BJ (cell line): ENCODE data around the gene CHCHD3. TPM values are rescaled to one million over a fixed set of nuclear protein-coding genes. Genes with fewer than 3 reads are reported as not detected.

Experiments
- CTCF ChIA-PET: fragments of 350-600 bp; formaldehyde crosslinking; extraction: SDS; loops from one replicate; lab custom pipeline; 2021; ENCODE audit warnings: antibody characterized with exemption, inconsistent platforms; lab: Yijun Ruan, JAX
- POLR2A ChIA-PET: fragments of 300-600 bp; sonication (Branson Sonifier 250); formaldehyde crosslinking; extraction: SDS; loops from one replicate; lab custom pipeline; 2021; ENCODE audit warnings: antibody characterized with exemption; lab: Charles Lee
- DNase-seq: peaks from one replicate; pipeline ENCODE4 v3.0.0-alpha.2; 2011; ENCODE audit warnings: low read depth
- H3K27me3 ChIP-seq: 2 replicates; pipeline ENCODE4 v1.6.0; 2011; ENCODE audit warnings: low read length; ENCODE audit not compliant: control insufficient read depth, insufficient read depth
- H3K36me3 ChIP-seq: 2 replicates; pipeline ENCODE4 v1.5.1; 2011; ENCODE audit warnings: low read length; ENCODE audit not compliant: control insufficient read depth, insufficient read depth
- H3K4me3 ChIP-seq: 2 replicates; pipeline ENCODE4 v1.5.1; 2011; ENCODE audit warnings: low read depth, mild to moderate bottlenecking, control low read depth, low read length
- CTCF ChIP-seq: IDR thresholded peaks from 2 replicates; pipeline ENCODE4 v1.5.1; 2011; ENCODE audit warnings: low read depth, mild to moderate bottlenecking, control low read depth, inconsistent platforms, low read length, moderate library complexity; ENCODE audit not compliant: insufficient read depth
- polyA plus RNA-seq: library from polyadenylated mRNA; depleted of rRNA; stranded (reverse); fragments of >200 nt; gene quantifications from 2 replicates; pipeline ENCODE4 v1.2.3, GENCODE V29; 2011

The CHCHD3 gene
- polyA plus RNA-seq, 1 experiment = 47.2 TPM

GRCh38 chr7:133112976-133113375 is 31.1 kb upstream of the CHCHD3 start:
- ChIA-PET POLR2A (no interaction called here), CTCF (interaction anchor here (0.9 kb wide), 1 partner anchor 83 kb away, joined by 3 read pairs; no protein-coding TSS in a partner anchor)
- TF ChIP-seq CTCF = no peak
- Histone ChIP-seq H3K36me3 (no peaks in the 10 kb centered on the region), H3K4me3 (no peak overlapping the region), H3K27me3 (peaks cover 1% of the 10 kb centered on the region)
- no peak for DNase-seq

GRCh38 chr7:133112335-133112734 is 30.4 kb upstream of the CHCHD3 start:
- Histone ChIP-seq H3K27me3 (peaks cover 1% of the 10 kb centered on the region), H3K4me3 (no peak overlapping the region), H3K36me3 (no peaks in the 10 kb centered on the region)
- POLR2A ChIA-PET = no interaction called here
- no peak for DNase-seq
- no peak for TF ChIP-seq CTCF
- CTCF ChIA-PET = no interaction called here

GRCh38 chr7:133110312-133110711 is 28.4 kb upstream of the CHCHD3 start:
- Histone ChIP-seq H3K27me3 (no peaks in the 10 kb centered on the region; the same call in none of the 2 replicates), H3K4me3 (no peak overlapping the region), H3K36me3 (no peaks in the 10 kb centered on the region)
- DNase-seq = no peak
- CTCF ChIA-PET = no interaction called here
- TF ChIP-seq CTCF = no peak
- POLR2A ChIA-PET = no interaction called here

GRCh38 chr7:133109816-133110215 is 27.9 kb upstream of the CHCHD3 start:
- Histone ChIP-seq H3K4me3 (no peak overlapping the region), H3K27me3 (no peaks in the 10 kb centered on the region; the same call in none of the 2 replicates), H3K36me3 (no peaks in the 10 kb centered on the region)
- no peak for TF ChIP-seq CTCF
- ChIA-PET CTCF (no interaction called here), POLR2A (no interaction called here)
- no peak for DNase-seq

- H3K4me3 ChIP-seq = no peak overlapping the region
- no peak for DNase-seq
- ChIA-PET POLR2A (no interaction called here), CTCF (no interaction called here)
- no peak for TF ChIP-seq CTCF
- no peaks in the 10 kb centered on the region; the same call in 1 of the 2 replicates for H3K27me3 ChIP-seq
- no peaks in the 10 kb centered on the region for H3K36me3 ChIP-seq
These were observed 26.1 kb upstream of the CHCHD3 start for GRCh38 chr7:133108023-133108422.
